DMS53 treated with DMSO at 0.1 percent for 48 hours (cell line): ENCODE results near the gene DNHD1.

Experiments used
- DNase-seq: peaks from one replicate; lab custom pipeline; 2025; ENCODE audit not compliant: unreplicated experiment; lab: John Stamatoyannopoulos, UW

The DNHD1 gene

GRCh38 chr11:6608726-6609501, 111.8 kb downstream of the DNHD1 start:
- no peak for DNase-seq

- no peak for DNase-seq
Observed at GRCh38 chr11:6609502-6610015, 112.5 kb downstream of the DNHD1 start.

- no peak for DNase-seq
Observed at GRCh38 chr11:6610591-6610990, 113.5 kb downstream of the DNHD1 start.

GRCh38 chr11:6611092-6611962, 114.2 kb downstream of the DNHD1 start:
- no peak for DNase-seq

GRCh38 chr11:6611963-6612212, 114.8 kb downstream of the DNHD1 start:
- no peak for DNase-seq

GRCh38 chr11:6612213-6613041, 115.3 kb downstream of the DNHD1 start, which contains the start of gene TAF10:
TAF10 (minus strand) TSS chr11:6612216; CDS start chr11:6612189, 27 bp downstream.
- DNase-seq = peak; percentile 97

GRCh38 chr11:6613496-6613895, 116.4 kb downstream of the DNHD1 start:
- no peak for DNase-seq

- no peak for DNase-seq
Observed at GRCh38 chr11:6614446-6614845, 117.4 kb downstream of the DNHD1 start.

- no peak for DNase-seq
Observed at GRCh38 chr11:6615046-6615445, 118.0 kb downstream of the DNHD1 start.

- DNase-seq = no peak
Observed at GRCh38 chr11:6615882-6616585, 119.0 kb downstream of the DNHD1 start.

- DNase-seq = no peak
Observed at GRCh38 chr11:6616596-6617250, 119.6 kb downstream of the DNHD1 start.

- no peak for DNase-seq
Observed at GRCh38 chr11:6617315-6617781, 120.3 kb downstream of the DNHD1 start.

GRCh38 chr11:6618117-6619003, 121.3 kb downstream of the DNHD1 start:
- no peak for DNase-seq

GRCh38 chr11:6619004-6619745, 122.1 kb downstream of the DNHD1 start, which contains the start of gene TPP1:
TPP1 (minus strand) TSS chr11:6619422; CDS start chr11:6619400, 22 bp downstream.
- DNase-seq = peak; percentile 76

- DNase-seq = no peak
Observed at GRCh38 chr11:6620636-6621035, 123.6 kb downstream of the DNHD1 start.
